HCT116 (cell line): Measurements from ENCODE around the gene CACNA1C.

Experiments
- EZH2 ChIP-seq: fragments of 200-600 bp; sonication (generic); IDR thresholded peaks from 2 replicates; pipeline ENCODE4 v1.6.1; 2017; ENCODE audit warnings: antibody characterized with exemption, mixed run types
- POLR2A ChIP-seq: IDR thresholded peaks from 2 replicates; pipeline ENCODE4 v1.7.0; 2011; ENCODE audit warnings: borderline replicate concordance; ENCODE audit not compliant: insufficient read depth, insufficient read length; ENCODE audit errors: extremely low read depth
- RAD21 ChIP-seq: IDR thresholded peaks from 2 replicates; pipeline ENCODE4 v1.6.1; 2012; ENCODE audit warnings: low read depth, mild to moderate bottlenecking
- SIN3A ChIP-seq: IDR thresholded peaks from 2 replicates; pipeline ENCODE4 v1.6.1; 2012; ENCODE audit warnings: low read depth
- SRF ChIP-seq: IDR thresholded peaks from 2 replicates; pipeline ENCODE4 v1.6.1; 2012; ENCODE audit warnings: low read depth
- TCF7L2 ChIP-seq: IDR thresholded peaks from 2 replicates; pipeline ENCODE4 v1.7.0; 2011; ENCODE audit warnings: borderline replicate concordance, inconsistent platforms; ENCODE audit not compliant: insufficient read depth, insufficient read length; ENCODE audit errors: extremely low read depth
- YY1 ChIP-seq: IDR thresholded peaks from 2 replicates; pipeline ENCODE4 v1.6.1; 2011; ENCODE audit warnings: low read length, low read depth, moderate library complexity, mild to moderate bottlenecking; ENCODE audit not compliant: insufficient replicate concordance; ENCODE audit errors: extremely low read depth
- TF ChIP-seq, protein P1 (sequence below), 3 experiments: fragments of 200-600 bp in 1 of 3; sonication (generic) in 1 of 3; IDR thresholded peaks in 2 of 3; conservative IDR thresholded peaks in 1 of 3; 2 replicates each; pipeline ENCODE4 v1.5.1; 2012 to 2017; ENCODE audit warnings: low read depth in 2 of 3, low read length in 2 of 3, antibody characterized with exemption in 1 of 3, borderline replicate concordance in 1 of 3, control low read depth in 1 of 3, mild to moderate bottlenecking in 1 of 3, mixed read lengths in 1 of 3, mixed run types in 1 of 3, moderate library complexity in 1 of 3; ENCODE audit not compliant: insufficient read depth in 1 of 3

GRCh38 chr12:2288471-2288870 is 235.7 kb downstream of the CACNA1C start:
- no peak for TF ChIP-seq POLR2A
- TF ChIP-seq, protein P1, sequence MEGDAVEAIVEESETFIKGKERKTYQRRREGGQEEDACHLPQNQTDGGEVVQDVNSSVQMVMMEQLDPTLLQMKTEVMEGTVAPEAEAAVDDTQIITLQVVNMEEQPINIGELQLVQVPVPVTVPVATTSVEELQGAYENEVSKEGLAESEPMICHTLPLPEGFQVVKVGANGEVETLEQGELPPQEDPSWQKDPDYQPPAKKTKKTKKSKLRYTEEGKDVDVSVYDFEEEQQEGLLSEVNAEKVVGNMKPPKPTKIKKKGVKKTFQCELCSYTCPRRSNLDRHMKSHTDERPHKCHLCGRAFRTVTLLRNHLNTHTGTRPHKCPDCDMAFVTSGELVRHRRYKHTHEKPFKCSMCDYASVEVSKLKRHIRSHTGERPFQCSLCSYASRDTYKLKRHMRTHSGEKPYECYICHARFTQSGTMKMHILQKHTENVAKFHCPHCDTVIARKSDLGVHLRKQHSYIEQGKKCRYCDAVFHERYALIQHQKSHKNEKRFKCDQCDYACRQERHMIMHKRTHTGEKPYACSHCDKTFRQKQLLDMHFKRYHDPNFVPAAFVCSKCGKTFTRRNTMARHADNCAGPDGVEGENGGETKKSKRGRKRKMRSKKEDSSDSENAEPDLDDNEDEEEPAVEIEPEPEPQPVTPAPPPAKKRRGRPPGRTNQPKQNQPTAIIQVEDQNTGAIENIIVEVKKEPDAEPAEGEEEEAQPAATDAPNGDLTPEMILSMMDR (IDR thresholded peaks at IDR 0.05 in 2 of 3, conservative IDR thresholded peaks at IDR 0.05 in 1 of 3; ENCODE audit: borderline replicate concordance in 1 of 3, insufficient read depth in 1 of 3, low read depth in 2 of 3, low read length in 2 of 3) = no peak
- TF ChIP-seq TCF7L2 = no peak
- no peak for TF ChIP-seq SIN3A
- no peak for TF ChIP-seq RAD21
- no peak for TF ChIP-seq EZH2
- TF ChIP-seq SRF = no peak
- TF ChIP-seq YY1 = no peak
